NOMO-1 treated with DMSO at 0.1 percent for 48 hours (cell line): ENCODE data around the gene CPXM1.
"Not testable (repeated sequence)": the region's sequence is repeated elsewhere in the genome, so short reads cannot be mapped to it uniquely, and the experiment has no call there.

Experiments used
- DNase-seq: peaks from one replicate; lab custom pipeline; 2025; ENCODE audit not compliant: unreplicated experiment; lab: John Stamatoyannopoulos, UW

Gene CPXM1

DNA sequence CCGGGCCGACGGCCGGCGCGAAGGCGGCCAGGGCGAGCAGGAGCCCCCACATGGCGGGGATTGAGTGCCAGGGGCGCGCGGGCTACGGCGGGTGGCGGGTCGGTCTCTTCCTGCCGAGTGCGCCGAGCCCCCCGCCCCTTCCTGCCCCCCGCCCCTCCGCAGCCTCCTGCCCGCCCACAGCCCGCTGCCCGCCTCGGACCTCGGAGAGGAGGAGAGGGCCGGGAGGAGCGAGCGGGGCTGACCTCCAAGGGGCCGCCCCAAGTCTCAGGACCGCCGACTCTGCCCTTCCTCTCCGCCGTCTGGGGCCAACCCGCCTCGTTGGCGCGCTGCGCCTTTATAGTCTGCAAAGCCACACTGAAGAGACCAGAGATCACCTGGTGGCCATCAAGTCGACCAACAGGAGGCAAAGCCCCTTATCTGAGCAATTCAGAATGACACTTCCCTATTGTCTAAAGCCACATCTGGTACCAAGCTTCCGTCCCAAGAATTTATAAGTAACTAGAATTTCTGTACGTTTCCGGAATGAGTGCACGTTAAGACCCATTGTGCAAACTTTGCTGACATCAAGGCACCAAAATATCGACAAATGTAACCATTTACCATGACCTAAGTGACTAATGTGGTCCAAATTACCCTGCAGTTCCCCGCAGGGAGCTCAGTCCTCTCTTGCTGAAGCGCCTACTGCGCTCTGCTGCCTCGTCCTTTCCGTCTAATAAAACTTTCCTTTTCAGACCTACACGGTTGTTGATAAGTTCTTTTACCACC, at the start of gene CPXM1:
CPXM1 (minus strand) TSS at position 107 of the 765 bp plus-strand sequence; CDS start at position 52, 55 bp downstream.
- DNase-seq: peak; percentile 60

DNA sequence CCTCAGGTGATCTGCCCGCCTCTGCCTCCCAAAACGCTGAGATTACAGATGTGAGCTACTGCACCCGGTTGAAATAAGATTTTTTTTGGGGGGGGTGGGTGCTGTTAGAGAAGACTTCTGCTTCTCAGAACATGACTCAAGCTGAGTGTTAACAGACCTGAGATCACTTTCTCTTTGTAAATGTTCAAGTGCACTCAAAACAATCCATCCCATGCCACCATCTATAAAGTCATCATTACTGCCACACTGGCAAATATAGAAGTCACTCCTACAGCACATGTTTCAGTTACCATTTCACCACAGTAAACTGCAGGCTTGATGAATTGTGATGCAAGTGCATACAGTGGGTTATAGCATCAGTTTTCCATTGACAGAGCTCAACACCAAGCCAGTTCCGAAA, 49.1 kb upstream of the CPXM1 start:
- DNase-seq: no peak

DNA sequence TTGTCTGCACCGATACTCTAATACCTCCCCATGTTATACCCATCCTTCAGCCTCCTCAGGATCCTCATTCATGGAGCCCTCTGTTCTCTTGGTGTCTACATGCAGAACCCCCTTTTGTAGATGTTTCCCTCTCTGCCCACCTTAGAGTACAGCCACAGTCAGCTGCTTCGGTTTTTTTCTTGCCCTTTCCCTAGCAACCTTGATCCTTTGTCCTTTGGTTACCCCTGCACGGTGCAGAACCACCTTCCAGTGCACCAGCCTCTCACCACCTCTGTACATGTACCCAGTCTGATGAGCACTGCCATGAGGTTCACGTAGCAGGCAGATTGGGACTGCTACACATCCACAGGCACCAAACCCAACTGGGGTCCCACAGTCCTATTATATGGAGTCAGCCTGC, 47.4 kb upstream of the CPXM1 start:
- DNase-seq: no peak

DNA sequence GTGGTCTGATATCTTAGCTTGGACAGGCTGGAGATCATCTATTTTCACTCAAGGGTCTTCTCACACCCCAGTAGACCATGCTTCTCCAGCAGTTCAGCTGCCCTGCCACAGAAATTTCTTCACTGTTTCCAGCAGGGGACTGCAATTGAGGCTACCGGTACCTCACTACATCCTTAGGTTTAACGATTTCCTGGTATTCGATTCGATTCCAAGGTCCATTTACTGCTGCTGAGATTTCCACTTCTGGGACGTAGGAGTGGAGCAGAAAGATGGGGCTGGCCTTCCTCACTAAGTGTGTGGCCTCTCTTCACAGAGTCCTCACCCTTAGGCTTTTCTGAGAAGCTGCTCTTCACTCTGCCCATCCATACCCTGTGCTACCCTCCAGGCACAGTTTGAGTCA, 46.3 kb upstream of the CPXM1 start:
- DNase-seq: no peak

DNA sequence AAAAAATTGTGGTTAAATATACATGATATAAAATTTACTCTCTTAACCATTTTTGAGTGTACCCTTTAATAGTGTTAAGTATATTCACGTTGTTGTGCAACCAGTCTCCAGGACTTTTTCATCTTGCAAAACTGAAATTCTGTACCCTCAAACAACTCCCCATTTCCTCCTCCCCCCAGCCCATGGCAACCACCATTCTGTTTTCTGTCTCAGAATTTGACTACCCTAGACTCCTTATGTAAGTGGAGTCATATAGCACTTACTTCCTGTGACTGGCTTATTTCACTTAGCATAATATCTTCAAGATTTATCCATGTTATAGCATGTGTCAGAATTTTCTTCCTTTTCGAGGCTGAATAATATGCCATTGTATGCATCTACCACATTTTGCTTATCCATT, 45.2 kb upstream of the CPXM1 start:
- no peak for DNase-seq

DNA sequence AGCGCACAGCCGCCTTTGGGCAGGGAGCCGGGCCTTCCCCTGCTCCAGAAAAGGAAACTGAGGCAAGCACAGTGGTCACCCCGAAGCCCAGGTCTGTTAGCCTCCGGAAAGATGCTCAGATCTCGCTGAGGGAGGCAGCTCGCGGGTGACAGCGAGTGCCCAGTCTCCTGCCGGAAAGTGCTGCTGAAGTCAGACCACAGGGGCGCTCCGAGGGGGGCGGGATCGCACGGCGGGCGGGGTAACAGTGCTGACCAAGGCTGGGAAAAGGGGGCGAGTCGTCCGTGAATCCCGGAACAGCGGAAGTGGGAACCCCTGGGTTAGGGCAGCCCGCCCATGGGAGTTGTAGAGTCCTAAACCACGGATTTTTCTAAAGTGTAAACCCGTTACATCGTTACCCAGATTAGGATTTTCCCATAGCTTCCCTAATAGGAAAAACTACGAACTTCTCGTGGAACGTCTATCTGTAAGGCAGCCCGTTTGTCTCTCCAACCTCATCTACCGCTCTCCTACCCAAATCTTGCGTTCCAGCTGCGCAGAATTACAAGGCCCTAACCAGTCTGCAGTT, 40.6 kb upstream of the CPXM1 start:
- no peak for DNase-seq

DNA sequence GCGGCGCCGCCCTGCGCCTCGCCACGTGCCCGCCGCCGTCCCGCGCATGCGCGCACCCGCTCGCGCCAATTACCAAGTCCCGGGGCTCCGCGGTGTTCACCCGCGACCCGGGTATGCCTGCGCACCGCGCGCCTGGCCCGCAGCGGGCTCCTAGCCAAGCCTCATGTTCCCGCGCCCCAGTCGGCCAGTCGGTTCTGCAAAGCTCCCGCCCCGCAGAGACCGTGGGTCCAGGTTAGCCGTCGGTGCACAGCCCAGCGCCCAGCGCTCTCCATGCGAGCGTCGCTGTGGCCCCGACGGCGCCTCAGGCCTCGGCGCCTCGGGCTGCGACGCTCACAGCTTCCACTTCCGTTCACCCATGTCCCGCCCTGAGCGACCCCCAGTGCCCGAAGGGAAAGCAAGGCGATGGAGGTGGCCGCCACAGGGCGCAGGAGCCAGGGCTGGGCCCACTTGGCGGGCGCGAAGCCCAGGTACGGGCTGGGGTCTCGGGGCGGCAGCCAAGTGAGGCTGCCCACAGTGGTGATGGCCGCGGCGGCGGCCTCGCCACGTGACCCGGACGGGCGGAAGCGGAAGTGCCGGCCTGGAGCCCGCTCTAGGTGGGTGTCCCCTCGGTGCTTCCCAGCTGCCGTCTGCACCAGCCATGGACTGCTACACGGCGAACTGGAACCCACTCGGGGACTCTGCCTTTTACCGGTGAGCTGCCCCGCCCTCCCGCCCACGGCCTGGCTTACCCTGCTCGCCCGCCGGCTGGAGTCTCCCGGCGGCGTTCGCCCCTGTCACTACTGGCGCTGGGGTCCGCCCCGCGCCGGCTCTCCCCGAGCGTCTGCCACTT, 39.9 kb upstream of the CPXM1 start, which contains the start of the genes PCED1A and VPS16:
PCED1A (minus strand) TSS at position 518 of the 829 bp plus-strand sequence. CDS start 743 bp downstream, outside the sequence.
VPS16 (plus strand) TSS at position 608 of the 829 bp plus-strand sequence; CDS start at position 638, 30 bp downstream.
- DNase-seq: peak; percentile 79

DNA sequence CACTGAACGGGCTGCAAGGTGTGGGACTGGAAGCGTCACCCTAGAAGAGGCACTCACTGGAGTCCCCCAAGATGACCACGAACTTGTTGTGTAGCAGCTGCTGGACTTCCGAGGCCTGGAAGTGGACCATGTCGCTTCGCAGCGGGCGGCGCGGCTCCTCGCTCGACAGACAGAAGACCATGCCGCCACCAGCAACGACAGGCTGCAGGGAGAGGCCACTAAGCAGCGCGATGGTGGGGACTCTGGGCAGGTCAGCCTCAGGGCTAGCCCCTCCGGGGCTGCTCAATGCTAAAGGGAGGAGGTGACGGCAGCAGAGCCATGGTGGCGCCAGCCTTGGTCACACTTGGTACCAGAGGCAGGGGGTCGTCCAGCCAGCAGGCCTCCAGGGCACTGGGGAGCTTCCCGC, 39.3 kb upstream of the CPXM1 start:
- no peak for DNase-seq

DNA sequence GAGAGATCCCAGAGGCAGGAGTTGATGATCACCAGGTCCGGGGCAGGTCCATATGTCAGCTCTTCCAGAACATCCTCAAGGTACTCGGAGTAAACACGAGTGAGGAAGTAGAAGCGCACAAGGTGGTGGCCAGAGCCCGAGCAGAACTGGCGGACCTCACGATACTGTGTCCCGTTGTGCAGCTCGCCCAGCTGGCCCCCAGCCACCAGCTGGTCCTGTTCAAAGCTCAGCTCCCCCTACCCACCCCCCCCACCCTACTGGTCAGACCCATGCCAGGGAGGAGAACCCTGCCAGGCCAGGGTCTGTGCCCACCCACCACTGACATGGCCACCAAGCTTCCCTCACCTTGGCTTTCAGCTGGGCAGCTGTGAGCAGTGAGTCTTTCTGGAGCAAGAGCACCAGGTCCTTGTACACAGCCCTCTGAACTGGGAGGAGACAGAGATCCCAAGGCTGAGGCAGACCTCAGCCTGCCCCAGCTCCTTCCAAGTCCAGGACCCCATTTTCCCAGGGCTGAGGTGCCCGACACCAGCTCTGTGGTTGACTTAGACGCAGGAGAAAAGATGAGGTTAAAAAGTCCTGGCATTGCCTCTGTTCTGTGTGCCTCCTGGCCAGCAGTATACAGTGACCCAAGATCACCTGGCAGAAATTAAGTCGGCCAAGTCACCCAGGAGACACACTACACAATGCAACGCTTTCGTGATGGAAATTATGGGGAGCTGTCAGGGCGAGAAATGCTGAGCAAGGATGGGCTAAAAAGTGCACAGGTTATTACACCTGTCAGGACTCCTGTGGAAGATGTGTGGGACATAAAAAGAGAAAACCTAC, 38.6 kb upstream of the CPXM1 start:
- DNase-seq: no peak

DNA sequence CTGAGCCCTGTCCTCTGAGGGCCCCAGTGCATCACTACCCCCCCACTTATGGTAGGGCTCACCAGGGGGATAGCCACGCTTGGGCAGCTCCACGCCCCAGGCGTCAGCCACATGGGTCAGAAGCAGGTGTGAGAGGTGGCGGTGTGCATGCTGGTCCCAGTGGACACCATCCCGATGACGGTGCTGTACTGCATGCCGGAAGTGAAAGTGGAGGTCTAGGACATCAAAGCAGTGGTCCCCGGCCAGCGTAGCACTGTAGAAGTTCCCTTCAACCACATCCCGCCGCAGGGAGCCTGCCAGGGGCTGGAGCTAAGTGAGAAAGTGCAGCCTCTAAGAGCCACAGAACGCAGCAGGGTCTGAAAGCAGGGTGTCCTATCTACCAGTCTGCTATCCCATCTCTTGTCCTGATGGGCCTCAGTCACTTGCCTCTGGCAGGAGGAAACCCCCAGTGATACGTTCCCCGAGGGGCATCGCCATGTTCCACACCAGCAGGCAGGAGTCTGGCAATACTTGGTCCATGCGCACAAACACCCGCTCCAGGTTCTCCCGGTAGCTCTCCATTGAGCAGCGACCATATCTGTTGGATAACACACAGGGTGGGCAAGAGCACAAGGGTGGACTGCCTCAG, 37.9 kb upstream of the CPXM1 start:
- DNase-seq: no peak

DNA sequence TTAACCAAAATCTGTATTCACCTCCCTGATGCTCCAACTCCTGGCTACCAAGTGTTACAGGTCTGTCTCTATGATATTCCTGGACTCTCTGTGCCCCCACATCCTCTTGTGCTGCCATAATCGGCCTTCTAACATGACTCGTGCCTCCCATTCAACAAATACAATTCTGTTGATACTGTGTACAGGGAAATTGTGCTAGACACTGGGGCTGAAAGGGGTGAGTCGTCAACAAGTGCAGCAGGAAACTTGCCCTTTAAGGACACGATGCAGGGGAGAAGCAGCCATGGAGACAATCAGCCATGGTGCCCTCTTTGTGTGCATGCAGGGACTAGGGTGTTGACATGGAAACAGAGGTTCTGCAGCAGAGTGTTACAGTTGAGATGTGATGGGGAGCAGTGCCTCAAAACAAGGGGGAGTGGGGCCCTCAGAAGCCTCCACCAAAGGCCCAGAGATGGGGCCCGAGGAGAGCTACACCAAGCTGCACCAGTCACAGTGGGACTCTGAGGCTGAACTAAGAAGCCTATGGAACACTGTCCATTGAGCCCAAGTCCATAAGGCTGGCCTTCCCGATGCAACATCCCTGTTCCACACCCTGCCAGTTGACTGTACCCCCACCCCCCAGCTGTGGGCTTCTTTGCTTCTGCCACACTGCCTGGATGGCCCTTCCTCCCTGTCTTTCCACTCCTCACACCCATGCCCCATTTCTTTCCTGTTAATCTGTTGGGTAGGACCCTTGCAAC, 37.0 kb upstream of the CPXM1 start:
- no peak for DNase-seq

DNA sequence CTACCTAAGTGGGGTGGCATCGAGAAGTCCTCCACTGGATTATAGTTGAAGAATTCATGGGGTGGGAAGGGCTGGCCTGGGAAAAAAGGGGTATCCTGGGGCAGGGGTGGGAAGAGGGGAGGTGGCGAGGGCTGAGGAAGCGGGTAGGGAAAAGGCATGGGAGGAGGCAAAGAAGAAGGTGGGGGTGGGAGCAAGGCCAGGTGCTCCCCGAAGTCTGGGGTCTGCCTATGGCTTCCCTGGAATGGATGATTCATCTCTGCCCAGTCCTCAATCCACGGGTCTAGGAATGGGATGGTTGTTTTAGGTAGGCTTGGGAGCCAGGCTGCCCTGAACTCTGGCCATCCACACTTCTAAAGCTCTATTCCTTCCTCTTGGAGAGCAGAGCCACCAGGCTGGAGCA, 35.6 kb upstream of the CPXM1 start:
- DNase-seq: no peak

DNA sequence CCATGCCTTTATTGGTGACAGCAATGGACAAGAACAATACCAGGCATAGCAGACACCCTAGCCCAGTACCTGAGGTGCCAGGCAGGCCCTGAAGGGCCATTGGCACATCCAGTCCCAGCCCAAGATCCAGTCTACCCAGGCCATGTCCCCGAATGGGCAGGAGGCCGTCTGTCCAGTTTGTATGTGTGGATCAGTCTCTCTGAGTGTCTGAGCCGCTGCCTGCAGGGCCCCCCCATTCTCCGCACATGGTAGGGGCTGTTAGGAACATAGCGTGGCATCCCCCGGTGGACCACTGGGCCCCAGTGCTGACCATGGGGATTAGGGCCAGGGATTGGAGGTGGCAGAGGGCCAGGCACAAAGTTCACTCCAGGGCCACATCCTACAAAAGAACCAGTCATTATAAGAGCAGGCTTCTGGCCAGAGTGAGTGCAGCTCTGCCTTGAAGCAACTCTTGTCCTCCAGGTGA, 34.9 kb upstream of the CPXM1 start:
- DNase-seq: no peak

DNA sequence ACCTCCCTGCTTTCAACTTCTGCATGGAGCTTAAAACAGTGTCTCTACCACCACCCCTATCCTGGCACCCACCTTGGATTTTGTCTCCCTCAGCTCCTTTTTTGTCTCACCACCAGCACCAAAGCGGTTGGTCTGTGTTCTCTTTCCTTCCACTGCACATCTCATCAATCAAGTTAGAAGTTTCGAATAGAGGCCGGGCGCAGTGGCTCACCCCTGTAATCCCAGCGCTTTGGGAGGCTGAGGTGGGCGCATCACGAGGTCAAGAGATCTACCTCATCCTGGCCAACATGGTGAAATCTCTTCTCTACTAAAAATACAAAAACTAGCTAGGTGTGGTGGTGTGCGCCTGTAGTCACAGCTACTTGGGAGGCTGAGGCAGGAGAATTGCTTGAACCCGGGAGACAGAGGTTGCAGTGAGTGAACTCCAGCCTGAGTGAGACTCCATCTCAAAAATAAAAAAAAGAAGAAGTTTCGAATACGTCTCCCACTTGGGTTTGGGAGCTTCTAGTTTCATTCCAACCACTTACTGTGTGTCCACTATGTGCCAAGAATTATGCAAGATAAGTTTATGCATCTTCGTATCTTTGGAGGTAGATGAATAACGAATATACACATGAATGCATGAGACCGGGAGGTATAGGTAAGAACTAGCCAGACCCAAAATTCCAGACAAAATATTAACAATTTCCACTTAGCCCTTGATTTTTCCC, 34.1 kb upstream of the CPXM1 start:
- no peak for DNase-seq

DNA sequence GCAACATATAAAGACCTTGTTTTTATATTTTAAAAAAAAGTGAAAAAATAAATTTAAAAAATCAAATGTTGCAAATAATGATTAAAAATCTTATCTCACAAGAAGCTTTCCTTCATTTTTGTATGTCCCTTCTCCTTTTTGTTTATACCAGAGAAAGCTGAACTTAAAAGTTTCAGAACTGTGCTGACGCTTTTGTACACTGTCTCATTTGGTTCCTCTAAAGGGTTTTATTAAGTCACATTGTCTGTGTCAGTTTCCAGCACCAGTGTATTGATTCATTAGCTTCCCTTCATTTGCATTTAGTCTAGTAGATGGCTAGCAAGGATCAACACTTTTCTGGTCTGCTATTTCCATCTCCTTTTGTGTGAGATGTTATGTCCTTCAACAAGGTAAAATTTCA, 33.3 kb upstream of the CPXM1 start:
- DNase-seq: no peak

DNA sequence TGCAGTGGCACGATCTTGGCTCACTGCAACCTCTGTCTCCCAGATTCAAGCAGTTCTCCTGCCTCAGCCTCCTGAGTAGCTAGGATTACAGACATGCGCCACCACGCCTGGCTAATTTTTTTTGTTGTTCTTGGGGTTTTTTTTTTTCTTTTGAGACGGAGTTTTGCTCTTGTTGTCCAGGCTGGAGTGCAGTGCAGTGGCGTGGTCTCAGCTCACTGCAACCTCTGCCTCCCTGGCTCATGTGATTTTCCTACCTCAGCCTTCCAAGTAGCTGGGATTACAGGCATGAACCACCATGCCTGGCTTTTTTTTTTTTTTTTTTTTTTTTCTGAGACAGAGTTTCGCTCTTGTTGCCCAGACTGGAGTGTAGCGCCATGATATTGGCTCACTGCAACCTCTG, 30.8 kb upstream of the CPXM1 start:
- not testable (repeated sequence) for DNase-seq

DNA sequence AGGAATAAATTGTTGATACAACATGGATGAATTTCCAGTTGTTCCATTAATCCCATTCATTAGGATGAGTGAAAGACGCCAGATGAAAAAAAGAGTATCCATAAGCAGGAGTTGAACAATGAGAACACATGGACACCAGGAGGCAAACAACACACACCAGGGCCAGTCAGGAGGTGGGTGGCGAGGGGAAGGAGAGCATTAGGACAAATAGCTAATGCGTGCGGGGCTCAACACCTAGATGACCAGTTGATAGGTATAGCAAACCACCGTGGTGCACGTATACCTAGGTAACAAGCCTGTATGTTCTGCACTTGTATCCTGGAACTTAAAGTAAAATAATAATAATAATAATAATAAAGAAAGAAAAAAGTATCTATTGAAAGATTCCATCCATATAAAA, 28.9 kb upstream of the CPXM1 start:
- no peak for DNase-seq

DNA sequence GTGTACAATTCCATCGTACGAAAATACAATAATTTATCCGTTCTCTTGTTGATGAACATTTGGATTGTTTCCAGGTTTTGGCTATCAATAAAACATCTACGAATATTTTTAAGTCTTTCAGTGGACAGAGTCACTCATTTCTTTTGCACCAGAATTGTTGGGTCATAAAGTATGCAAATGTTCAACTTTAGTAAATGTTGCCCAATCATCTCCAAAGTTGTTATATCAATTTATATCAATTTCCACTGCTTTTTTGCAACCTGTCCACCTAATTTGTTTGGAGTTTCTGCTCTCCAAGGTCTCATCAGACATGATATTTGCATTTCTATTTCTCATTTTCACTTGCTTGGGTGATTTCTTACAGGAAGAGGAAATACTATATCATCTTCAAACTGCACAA, 26.2 kb upstream of the CPXM1 start:
- no peak for DNase-seq

DNA sequence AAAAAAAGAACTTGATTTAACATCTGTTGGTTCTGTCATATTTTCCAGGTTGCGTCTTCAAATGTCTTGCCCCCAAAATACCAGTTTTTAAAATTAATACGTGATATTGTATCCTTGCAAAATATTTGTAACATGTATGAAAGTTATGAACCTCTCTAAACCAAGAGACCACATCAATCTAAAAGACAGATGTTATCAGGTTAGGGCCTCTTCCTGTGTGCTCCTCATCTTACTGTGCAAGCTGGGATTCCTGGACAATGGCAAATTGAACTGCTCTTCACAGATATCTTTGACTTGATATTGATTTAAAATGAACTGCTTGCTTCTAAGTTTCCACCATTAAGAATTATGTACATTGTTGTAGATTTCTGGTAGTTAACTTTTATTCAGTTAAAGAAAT, 25.3 kb upstream of the CPXM1 start:
- DNase-seq: no peak
